KOPT-K1 (cell line): ENCODE results near the gene PPFIA2.

ENCODE experiments used
- H3K27ac ChIP-seq: fragments of 200-600 bp; sonication (generic); 2 replicates; pipeline ENCODE4 v1.5.1; 2016; ENCODE audit warnings: antibody characterized with exemption, mild to moderate bottlenecking, low read depth, low read length; ENCODE audit not compliant: poor library complexity, severe bottlenecking
- H3K36me3 ChIP-seq: fragments of 200-600 bp; sonication (generic); 2 replicates; pipeline ENCODE4 v1.5.1; 2017; ENCODE audit warnings: antibody characterized with exemption, mild to moderate bottlenecking, low read length, moderate library complexity; ENCODE audit not compliant: insufficient read depth
- H3K9me3 ChIP-seq: fragments of 200-600 bp; sonication (generic); 2 replicates; pipeline ENCODE4 v1.5.1; 2017; ENCODE audit warnings: antibody characterized with exemption, low read length, mild to moderate bottlenecking; ENCODE audit not compliant: insufficient read depth, poor library complexity, severe bottlenecking

The PPFIA2 gene

DNA sequence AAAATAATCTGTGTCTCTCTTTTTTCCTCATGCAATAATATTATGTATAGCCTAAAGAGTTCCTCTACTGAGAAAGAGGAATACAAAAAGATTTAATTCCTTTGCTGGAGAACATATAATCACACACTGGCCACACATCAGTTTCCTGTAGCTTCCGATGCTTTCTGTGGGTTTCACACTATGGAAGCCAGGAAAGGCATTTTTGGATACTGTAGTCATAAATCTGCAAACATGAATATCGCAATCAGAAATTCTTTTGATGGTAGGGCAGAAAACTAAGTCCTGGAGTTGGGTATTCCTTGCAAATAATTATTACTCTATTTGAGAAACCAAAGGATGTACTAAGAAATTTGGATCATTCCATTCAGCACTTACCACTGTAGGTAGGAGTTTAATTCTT is 421.3 kb downstream of the PPFIA2 start:
- Histone ChIP-seq H3K36me3 (no peaks in the 10 kb centered on the region), H3K27ac (no peak overlapping the region), H3K9me3 (no peaks in the 10 kb centered on the region)

DNA sequence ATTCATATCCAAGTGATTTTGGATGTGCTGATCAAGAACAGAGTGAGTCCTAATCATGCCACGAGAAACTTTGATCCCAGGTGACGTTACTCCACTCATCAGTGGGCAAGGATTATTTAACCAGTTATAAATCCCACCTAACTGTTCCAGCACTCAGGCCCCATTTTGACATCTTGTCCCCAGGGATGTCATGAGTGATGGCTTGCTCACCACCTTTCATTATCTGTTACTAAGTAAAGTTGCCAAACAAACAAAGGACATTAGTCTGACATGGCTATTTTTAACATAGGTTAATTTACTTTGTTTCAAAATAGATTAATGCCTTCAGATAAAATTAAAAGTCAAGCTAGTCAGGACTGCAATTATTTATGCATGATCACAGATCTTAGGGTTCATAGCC is 425.3 kb downstream of the PPFIA2 start:
- Histone ChIP-seq H3K9me3 (no peaks in the 10 kb centered on the region), H3K36me3 (no peaks in the 10 kb centered on the region), H3K27ac (no peak overlapping the region)

- H3K27ac ChIP-seq = no peak overlapping the region
- no peaks in the 10 kb centered on the region for H3K9me3 ChIP-seq
- no peaks in the 10 kb centered on the region for H3K36me3 ChIP-seq
These were observed 427.1 kb downstream of the PPFIA2 start for GRCh38 chr12:81332054-81332453.

DNA sequence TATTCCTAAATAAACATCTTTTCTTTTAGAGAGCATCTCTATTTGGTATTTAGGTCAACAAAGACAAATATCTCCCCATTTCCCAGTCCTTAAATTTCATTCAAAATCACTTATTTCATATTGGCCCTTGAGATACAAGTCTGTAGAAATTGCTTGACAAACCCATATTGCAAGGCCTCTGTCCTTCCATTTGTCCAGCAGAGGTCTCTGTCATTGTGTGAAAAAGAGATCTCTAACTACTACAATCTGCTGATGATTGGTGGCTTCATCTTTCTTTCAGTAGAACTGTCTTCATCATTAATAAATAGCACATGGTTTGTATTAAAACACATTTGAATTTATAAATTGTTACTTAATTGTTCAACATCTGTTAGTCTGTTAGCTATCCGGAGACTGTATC is 428.7 kb downstream of the PPFIA2 start:
- no peak overlapping the region for H3K27ac ChIP-seq
- H3K36me3 ChIP-seq = no peaks in the 10 kb centered on the region
- H3K9me3 ChIP-seq = no peaks in the 10 kb centered on the region

GRCh38 chr12:81329085-81329484 is 430.1 kb downstream of the PPFIA2 start:
- Histone ChIP-seq H3K27ac (no peak overlapping the region), H3K36me3 (no peaks in the 10 kb centered on the region), H3K9me3 (no peaks in the 10 kb centered on the region)

DNA sequence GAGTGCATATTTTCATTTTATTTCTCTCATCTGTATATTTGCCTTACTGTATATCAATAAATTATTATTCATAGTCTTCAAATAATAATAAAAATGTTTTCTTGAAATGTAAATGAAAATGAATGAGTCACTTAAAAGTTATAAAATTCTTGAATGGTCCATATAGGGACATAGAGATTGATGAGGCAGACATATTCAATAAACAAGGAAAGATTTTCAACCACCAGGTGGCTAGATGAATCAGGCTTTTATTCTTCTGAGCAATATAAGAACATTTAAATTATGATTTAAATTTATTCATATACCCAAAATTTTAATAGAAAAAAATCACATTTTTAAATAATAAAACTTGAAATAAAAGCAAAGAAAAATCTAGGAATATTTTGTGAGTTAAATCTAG is 431.7 kb downstream of the PPFIA2 start:
- H3K27ac ChIP-seq = no peak overlapping the region
- no peaks in the 10 kb centered on the region for H3K9me3 ChIP-seq
- H3K36me3 ChIP-seq = no peaks in the 10 kb centered on the region

DNA sequence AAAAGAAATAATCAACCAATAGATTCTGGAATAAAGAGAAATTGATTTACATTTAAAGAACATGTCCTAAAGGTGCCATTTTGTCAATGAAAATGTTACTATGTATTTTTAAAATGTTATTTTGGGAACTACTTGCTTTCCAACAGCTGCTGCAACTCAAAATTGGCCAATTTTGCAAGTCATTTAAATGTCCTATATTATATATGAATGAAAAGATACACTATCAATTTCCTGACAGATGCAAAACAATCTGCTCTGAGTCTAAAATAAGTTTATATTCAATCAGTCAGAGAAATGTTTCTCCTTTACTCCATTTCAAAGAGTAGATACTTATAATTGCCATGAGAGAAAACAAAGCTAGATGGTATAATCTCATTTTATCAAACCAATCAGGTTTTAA is 434.1 kb downstream of the PPFIA2 start:
- H3K9me3 ChIP-seq = no peaks in the 10 kb centered on the region
- H3K36me3 ChIP-seq = no peaks in the 10 kb centered on the region
- no peak overlapping the region for H3K27ac ChIP-seq

GRCh38 chr12:81314903-81315531 is 444.1 kb downstream of the PPFIA2 start:
- no peaks in the 10 kb centered on the region for H3K9me3 ChIP-seq

DNA sequence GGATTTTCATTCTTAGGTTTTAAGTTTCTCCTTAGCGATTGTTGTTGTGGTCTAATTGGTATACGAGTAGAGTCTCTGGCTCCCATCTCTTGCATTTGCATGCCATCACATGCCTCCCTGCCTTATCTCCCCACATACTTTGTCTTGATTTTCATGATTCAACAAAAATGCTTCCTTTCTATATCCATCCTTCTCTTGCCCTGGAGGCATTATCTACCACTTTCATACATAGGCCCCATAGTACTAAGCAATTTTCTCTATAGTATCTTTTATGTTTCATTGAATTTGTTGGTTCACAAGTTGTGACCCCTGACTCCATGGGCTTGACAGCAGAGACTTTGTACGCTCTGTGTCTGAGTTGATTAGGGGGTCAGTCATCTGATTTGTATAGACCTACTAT is 455.2 kb downstream of the PPFIA2 start:
- H3K27ac ChIP-seq = no peak overlapping the region
- H3K36me3 ChIP-seq = no peaks in the 10 kb centered on the region
- no peaks in the 10 kb centered on the region for H3K9me3 ChIP-seq

More at GRCh38 chr12:81314903-81315531, 444.1 kb downstream of the PPFIA2 start:
- Histone ChIP-seq H3K36me3 (no peaks in the 10 kb centered on the region), H3K27ac (no peak overlapping the region)

DNA sequence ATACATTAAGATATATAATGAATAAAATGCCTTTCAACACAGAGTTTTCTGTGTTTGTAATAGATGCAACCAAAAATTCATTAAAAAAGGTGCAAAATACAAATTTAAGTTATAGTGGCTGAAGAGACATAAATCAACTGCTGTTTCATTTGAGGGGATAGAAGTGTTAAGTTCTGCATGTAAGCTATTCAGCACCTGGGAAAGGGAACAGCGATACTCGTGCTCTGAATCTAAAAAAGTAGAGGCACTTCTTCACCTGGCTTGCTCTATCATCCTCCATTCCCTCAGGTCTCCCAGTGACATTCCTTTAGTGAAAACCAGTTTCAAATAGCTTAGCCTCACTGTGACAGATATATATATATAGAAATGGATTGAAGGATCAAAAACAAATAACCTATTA is 458.7 kb downstream of the PPFIA2 start:
- Histone ChIP-seq H3K36me3 (no peaks in the 10 kb centered on the region), H3K9me3 (no peaks in the 10 kb centered on the region), H3K27ac (no peak overlapping the region)

DNA sequence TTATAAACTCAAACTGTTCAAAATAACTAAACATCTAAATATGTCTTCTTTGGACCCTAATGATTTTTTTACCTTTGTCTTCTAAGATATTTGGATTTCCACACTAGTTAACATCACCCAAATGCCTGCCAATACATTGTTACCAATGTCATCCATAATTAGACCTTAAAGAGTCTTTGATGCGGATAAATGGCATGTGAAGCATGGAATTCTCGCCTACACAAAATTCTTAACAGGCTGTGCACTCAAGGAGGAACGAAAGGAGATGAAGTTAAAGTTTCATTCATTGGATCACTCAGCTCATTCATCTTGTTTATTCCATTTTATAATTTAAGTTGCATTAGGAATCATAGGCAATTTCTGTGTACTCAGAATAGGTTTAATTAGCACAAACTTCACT is 461.5 kb downstream of the PPFIA2 start:
- Histone ChIP-seq H3K36me3 (no peaks in the 10 kb centered on the region), H3K9me3 (no peaks in the 10 kb centered on the region), H3K27ac (no peak overlapping the region)

DNA sequence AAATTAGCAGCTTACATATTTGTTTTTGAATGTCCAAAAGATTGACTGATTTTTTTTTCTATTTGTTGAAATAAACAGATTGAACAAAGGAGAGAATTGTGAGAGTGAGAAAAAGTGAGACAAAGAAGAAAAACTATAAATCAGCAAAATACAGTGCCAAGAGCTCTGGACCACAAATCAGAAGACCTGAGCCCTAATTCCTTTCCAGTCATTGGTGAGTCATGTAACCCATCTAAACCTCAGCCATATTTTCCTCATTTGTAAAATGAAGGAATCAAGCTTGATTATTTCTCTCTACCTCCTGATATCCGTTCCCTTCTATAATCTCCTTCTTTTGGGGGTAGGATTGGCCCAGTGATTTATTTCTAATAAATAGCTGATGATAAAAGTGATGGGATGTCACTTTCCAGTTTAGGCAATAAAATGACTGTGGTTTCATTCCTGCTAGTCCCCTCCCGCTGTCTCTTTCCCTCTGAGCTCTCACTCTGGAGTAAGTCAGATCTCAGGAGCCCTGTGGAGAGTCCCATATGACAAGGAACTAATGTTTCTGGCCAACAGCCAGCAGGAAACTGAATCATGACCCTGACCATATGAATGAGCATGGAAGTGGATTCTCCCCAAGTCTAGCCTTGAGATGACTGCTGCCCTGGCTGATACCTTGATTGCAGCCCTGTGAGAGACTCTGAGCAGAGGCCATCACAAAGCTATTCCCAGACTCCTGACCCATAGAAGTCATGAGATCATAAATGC is 462.4 kb downstream of the PPFIA2 start:
- Histone ChIP-seq H3K27ac (no peak overlapping the region), H3K36me3 (no peaks in the 10 kb centered on the region), H3K9me3 (no peaks in the 10 kb centered on the region)

GRCh38 chr12:81295251-81295650 is 463.9 kb downstream of the PPFIA2 start:
- Histone ChIP-seq H3K36me3 (no peaks in the 10 kb centered on the region), H3K27ac (no peak overlapping the region), H3K9me3 (no peaks in the 10 kb centered on the region)

DNA sequence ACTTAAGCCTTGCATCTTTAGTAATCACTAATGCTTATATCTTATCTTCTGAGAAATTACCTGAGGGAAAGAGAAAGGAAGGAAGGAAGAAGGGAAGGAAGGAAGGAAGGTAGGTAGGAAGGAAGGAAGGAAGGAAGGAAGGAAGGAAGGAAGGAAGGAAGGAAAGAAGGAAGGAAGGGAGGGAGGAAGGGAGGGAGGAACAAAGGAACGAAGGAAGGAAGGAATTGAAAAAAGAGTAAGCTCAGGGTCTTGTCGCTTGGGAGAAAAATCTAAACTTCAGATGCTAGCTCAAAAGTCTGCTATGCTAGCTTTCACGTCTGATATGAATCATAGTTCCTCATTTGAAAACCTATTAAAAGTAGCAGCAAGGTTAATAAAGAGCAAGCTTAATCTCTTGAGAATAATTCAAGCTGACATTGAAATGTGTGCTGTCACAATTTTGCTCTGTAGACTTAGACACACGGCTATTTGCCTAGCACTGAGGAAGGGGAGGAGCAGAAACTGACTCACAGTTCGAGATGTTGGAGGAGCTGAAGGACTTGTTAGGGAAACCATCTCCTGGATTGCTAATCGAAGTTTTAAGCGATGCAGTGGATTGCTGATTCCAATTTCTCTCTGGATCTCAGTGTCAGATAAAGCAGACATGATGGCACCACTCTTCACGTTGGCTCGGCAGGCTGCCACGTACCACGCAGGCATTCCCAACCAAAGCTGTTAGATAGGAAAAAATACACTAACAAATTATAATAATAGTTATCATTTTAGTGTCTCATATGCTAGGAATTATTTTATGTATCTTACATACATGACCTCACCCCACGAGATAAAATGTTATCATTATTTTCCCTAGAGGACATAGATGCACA is 464.6 kb downstream of the PPFIA2 start:
- H3K9me3 ChIP-seq = no peaks in the 10 kb centered on the region
- H3K36me3 ChIP-seq = no peaks in the 10 kb centered on the region
- H3K27ac ChIP-seq = no peak overlapping the region

GRCh38 chr12:81288651-81289050 is 470.5 kb downstream of the PPFIA2 start:
- no peaks in the 10 kb centered on the region for H3K36me3 ChIP-seq

More at GRCh38 chr12:81288651-81289050, 470.5 kb downstream of the PPFIA2 start:
- no peaks in the 10 kb centered on the region for H3K9me3 ChIP-seq
- no peak overlapping the region for H3K27ac ChIP-seq
